Loucy (cell line): ENCODE results near the gene RNF157.
A peak's percentile ranks its signal among the peaks of the same experiment; 100 is the strongest.
"Not testable (repeated sequence)": the region's sequence is repeated elsewhere in the genome, so short reads cannot be mapped to it uniquely, and the experiment has no call there.

Experiments used
- H2AFZ ChIP-seq: fragments of 200-600 bp; sonication (generic); 2 replicates; pipeline ENCODE4 v1.6.0; 2016; ENCODE audit warnings: antibody characterized with exemption, mild to moderate bottlenecking, low read length, moderate library complexity
- H3F3A ChIP-seq: fragments of 200-600 bp; 2 replicates; pipeline ENCODE4 v1.6.0; 2016; ENCODE audit warnings: antibody characterized with exemption, low read depth, mild to moderate bottlenecking
- H3K27me3 ChIP-seq: fragments of 200-600 bp; sonication (generic); 2 replicates; pipeline ENCODE4 v1.6.1; 2014; ENCODE audit warnings: low read length, mild to moderate bottlenecking; ENCODE audit not compliant: insufficient read depth, poor library complexity, severe bottlenecking
- H3K36me3 ChIP-seq: fragments of 200-600 bp; sonication (generic); 2 replicates; pipeline ENCODE4 v1.6.1; 2016; ENCODE audit warnings: low read length; ENCODE audit not compliant: insufficient read depth
- H3K4me1 ChIP-seq: fragments of 200-600 bp; sonication (generic); 2 replicates; pipeline ENCODE4 v1.5.1; 2014; ENCODE audit warnings: low read length, mild to moderate bottlenecking; ENCODE audit not compliant: insufficient read depth, poor library complexity, severe bottlenecking
- H3K4me2 ChIP-seq: fragments of 200-600 bp; sonication (generic); 2 replicates; pipeline ENCODE4 v1.6.0; 2014; ENCODE audit warnings: antibody characterized with exemption, low read length, low read depth, mild to moderate bottlenecking; ENCODE audit not compliant: poor library complexity, severe bottlenecking
- H3K4me3 ChIP-seq: fragments of 200-600 bp; sonication (generic); 2 replicates; pipeline ENCODE4 v1.5.1; 2014; ENCODE audit warnings: low read length, mild to moderate bottlenecking, mixed read lengths; ENCODE audit not compliant: poor library complexity, severe bottlenecking
- H3K79me2 ChIP-seq: fragments of 200-600 bp; sonication (generic); 2 replicates; pipeline ENCODE4 v1.6.1; 2014; ENCODE audit warnings: low read length; ENCODE audit not compliant: insufficient read depth
- H3K9ac ChIP-seq: fragments of 200-600 bp; sonication (generic); 2 replicates; pipeline ENCODE4 v1.6.0; 2014; ENCODE audit warnings: mild to moderate bottlenecking, low read depth, low read length, moderate library complexity; ENCODE audit not compliant: poor library complexity, severe bottlenecking
- H3K9me2 ChIP-seq: fragments of 200-600 bp; sonication (generic); replicated peaks from 2 replicates; pipeline ENCODE4 v1.6.1; 2016; ENCODE audit warnings: low read depth, low read length, mixed read lengths
- H3K9me3 ChIP-seq: fragments of 200-600 bp; sonication (generic); 2 replicates; pipeline ENCODE4 v1.6.1; 2014; ENCODE audit warnings: mild to moderate bottlenecking, antibody characterized with exemption, low read length, low read depth; ENCODE audit not compliant: insufficient read depth
- H4K20me1 ChIP-seq: fragments of 200-600 bp; sonication (generic); 2 replicates; pipeline ENCODE4 v1.6.0; 2014; ENCODE audit warnings: antibody characterized with exemption, low read length, mild to moderate bottlenecking; ENCODE audit not compliant: insufficient read depth, poor library complexity, severe bottlenecking
- CTCF ChIP-seq: fragments of 200-600 bp; sonication (generic); conservative IDR thresholded peaks from 2 replicates; pipeline ENCODE4 v1.5.1; 2014; ENCODE audit warnings: mild to moderate bottlenecking, antibody characterized with exemption, low read length
- EZH2phosphoT487 ChIP-seq: fragments of 200-600 bp; IDR thresholded peaks from 2 replicates; pipeline ENCODE4 v1.6.1; 2018; ENCODE audit warnings: antibody characterized with exemption, mild to moderate bottlenecking, moderate library complexity, borderline replicate concordance

Gene RNF157

GRCh38 chr17:76253841-76254240 is 13.5 kb upstream of the RNF157 start:
- TF ChIP-seq EZH2phosphoT487 (no peak), CTCF (no peak)
- Histone ChIP-seq H3K79me2 (no peaks in the 10 kb centered on the region), H2AFZ (no peak overlapping the region), H3K4me1 (peaks cover 15% of the 10 kb centered on the region), H3K9me3 (no peaks in the 10 kb centered on the region), H3K4me3 (no peak overlapping the region), H3F3A (no peaks in the 10 kb centered on the region), H3K27me3 (no peaks in the 10 kb centered on the region), H3K36me3 (no peaks in the 10 kb centered on the region), H3K9ac (no peak overlapping the region), H3K9me2 (no peaks in the 10 kb centered on the region), H4K20me1 (no peaks in the 10 kb centered on the region), H3K4me2 (no peak overlapping the region)

- Histone ChIP-seq H3K9ac (peak overlapping the region; percentile 36), H3K4me1 (peaks cover 15% of the 10 kb centered on the region)
- not testable (repeated sequence) for H3K36me3 ChIP-seq, H3K4me3 ChIP-seq, H3K9me2 ChIP-seq, H3K9me3 ChIP-seq, H2AFZ ChIP-seq, H3F3A ChIP-seq, H3K79me2 ChIP-seq, H3K4me2 ChIP-seq, H4K20me1 ChIP-seq, H3K27me3 ChIP-seq
Measured at GRCh38 chr17:76252967-76253766, 12.9 kb upstream of the RNF157 start.

- Histone ChIP-seq H3F3A (no peaks in the 10 kb centered on the region), H3K4me2 (peak overlapping the region; percentile 46)
- TF ChIP-seq EZH2phosphoT487 (no peak), CTCF (no peak)
Measured at GRCh38 chr17:76252040-76252954, 12.0 kb upstream of the RNF157 start.

More at GRCh38 chr17:76252040-76252954, 12.0 kb upstream of the RNF157 start:
- peaks cover 15% of the 10 kb centered on the region for H3K4me1 ChIP-seq
- H3K27me3 ChIP-seq = no peaks in the 10 kb centered on the region
- no peaks in the 10 kb centered on the region for H3K9me3 ChIP-seq
- H3K9ac ChIP-seq = peak overlapping the region; percentile 36
- H4K20me1 ChIP-seq = no peaks in the 10 kb centered on the region
- H3K36me3 ChIP-seq = no peaks in the 10 kb centered on the region
- no peaks in the 10 kb centered on the region for H3K79me2 ChIP-seq
- H3K9me2 ChIP-seq = no peaks in the 10 kb centered on the region
- peak overlapping the region; percentile 10 for H2AFZ ChIP-seq
- no peak overlapping the region for H3K4me3 ChIP-seq
